HG02759 (cell line): Measurements from ENCODE around the gene HNRNPUL1.

ENCODE experiments used
- ATAC-seq: cut with Tn5 transposase; IDR thresholded peaks from one replicate; pipeline ENCODE4 v1.9.1; 2021; ENCODE audit warnings: mild to moderate bottlenecking, moderate library complexity; ENCODE audit not compliant: unreplicated experiment

HNRNPUL1 gene

GRCh38 chr19:41233748-41234240, 30.4 kb upstream of the HNRNPUL1 start:
- ATAC-seq, result no peak

GRCh38 chr19:41234512-41235168, 29.5 kb upstream of the HNRNPUL1 start:
- ATAC-seq, result no peak

GRCh38 chr19:41235480-41235879, 28.7 kb upstream of the HNRNPUL1 start:
- no peak for ATAC-seq

GRCh38 chr19:41238244-41238643, 25.9 kb upstream of the HNRNPUL1 start:
- no peak for ATAC-seq

GRCh38 chr19:41239363-41239762, 24.8 kb upstream of the HNRNPUL1 start:
- ATAC-seq, result no peak

GRCh38 chr19:41239961-41240574, 24.1 kb upstream of the HNRNPUL1 start:
- no peak for ATAC-seq

DNA sequence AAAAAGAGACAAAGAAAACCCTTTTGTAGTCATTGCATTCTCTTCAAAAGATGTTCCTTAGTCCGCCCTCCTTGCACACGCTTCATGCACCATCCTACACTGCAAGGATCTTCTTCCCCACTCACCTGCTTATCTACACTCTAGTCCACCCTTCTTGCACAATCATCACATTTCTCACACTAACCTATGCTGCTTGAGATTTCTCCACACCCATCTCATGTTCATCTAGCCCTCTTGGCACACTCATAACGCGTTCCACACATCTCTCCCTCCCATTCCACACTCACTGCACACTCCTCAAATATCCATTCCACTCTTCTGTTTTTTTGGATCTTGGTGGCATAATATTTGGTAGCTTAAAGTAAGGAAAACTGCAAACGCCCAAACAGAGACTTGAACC, 22.3 kb upstream of the HNRNPUL1 start:
- no peak for ATAC-seq

GRCh38 chr19:41244117-41244516, 20.1 kb upstream of the HNRNPUL1 start:
- ATAC-seq, result no peak

DNA sequence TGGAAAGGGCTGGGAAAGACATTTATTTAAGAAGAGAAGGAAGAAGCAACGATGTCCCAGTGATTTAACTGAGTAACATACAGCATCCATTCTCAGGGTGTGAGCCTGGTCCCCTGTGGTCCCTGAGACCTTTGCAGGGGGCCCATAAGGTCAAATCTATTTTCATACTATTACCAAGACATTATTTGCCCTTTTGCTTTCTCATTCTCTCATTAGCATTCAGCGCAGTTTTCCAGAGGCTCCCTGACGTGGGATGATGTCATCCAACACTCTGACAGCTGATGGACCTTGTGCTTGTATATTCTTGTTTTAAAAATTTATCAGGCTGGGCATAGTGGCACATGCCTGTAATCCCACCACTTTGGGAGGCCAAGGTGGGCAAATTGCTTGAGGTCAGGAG, 18.3 kb upstream of the HNRNPUL1 start:
- ATAC-seq, result no peak

DNA sequence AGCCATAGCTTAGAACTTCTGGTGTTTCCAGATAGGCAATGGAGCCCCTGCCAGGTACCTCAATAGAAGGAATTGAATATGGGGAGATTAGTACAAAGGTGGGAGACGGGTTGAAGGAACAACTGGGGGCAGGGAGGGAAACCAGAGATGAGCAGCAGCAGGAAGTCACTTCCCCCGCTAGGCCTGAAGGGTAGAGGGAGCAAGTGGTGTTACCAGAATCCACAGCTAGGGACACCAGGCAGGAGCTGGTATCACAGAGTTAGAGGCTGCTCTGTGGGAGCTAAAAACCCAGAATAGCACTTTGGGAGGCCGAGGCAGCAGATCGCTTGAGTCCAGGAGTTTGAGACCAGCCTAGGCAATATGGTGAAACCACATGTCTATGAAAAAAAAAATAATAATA, 15.3 kb upstream of the HNRNPUL1 start:
- no peak for ATAC-seq

DNA sequence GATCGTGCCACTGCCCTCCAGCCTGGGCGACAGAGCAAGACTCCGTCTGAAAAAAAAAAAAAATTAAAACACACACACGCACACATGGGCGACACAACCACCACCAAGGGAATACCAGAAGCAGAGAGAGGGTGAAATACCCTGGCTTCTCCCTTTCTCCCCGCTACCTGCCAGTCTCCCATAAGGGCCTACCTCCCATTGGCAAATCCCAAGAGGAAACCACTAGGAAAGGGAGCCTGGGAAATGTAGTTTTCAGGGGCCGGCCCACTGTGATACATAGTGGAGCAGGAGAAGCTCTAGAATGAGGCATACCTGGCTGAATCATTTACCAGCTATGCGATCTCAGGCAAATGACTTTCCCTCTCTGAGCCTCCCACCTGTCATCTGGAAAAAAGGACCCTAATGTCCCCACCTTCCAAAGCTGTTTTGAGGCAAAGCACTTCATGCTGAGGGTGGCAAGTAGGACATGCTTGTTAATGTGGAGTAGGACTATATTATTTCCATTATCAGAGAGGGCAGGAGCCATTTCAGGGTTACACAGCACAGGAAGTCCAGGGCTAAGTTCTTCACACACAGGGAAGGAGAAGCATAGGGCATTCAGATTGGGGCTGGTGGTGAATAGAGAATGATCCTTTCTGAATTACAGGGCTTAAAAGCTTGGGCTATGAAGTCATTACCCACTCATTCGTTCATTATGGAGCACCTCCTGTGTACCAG, 14.3 kb upstream of the HNRNPUL1 start:
- ATAC-seq, result no peak

DNA sequence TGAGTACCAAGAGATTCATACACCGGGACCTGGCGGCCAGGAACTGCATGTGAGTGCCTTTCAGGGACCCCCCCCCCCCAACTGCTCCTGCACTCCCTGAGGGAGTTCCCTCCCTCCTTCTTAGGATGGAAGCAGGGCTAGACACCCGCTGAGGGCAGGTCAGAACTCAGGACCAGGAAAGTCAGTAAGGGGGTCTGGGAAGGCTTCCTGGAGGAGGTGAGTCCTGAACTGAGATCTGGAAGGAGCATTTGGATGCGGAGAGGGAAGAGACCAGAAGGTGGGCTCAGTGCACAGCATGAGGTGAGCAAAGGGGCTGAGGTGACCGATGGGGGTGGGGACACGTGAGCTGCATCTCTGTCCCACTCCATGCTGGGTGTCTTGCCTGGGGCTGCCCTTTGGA, 10.5 kb upstream of the HNRNPUL1 start:
- no peak for ATAC-seq

DNA sequence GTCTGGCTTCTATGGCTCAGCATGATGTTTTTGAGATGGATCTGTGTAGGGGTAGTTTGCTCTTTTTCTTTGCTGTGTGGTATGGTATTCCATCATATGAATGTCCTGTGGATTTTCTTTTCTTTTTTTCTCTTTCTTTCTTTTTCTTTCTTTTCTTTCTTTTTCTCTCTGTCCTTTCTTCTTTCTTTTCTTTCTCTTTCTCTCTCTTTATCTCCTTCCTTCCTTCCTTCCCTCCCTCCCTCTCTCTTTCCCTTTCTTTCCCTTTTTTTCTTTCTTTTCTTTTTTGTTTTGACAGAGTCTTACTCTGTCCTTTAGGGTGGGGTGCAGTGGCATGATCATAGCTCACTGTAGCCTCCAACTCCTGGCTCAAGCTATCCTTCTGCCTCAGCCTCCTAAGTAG, 9.0 kb upstream of the HNRNPUL1 start:
- ATAC-seq, result no peak

DNA sequence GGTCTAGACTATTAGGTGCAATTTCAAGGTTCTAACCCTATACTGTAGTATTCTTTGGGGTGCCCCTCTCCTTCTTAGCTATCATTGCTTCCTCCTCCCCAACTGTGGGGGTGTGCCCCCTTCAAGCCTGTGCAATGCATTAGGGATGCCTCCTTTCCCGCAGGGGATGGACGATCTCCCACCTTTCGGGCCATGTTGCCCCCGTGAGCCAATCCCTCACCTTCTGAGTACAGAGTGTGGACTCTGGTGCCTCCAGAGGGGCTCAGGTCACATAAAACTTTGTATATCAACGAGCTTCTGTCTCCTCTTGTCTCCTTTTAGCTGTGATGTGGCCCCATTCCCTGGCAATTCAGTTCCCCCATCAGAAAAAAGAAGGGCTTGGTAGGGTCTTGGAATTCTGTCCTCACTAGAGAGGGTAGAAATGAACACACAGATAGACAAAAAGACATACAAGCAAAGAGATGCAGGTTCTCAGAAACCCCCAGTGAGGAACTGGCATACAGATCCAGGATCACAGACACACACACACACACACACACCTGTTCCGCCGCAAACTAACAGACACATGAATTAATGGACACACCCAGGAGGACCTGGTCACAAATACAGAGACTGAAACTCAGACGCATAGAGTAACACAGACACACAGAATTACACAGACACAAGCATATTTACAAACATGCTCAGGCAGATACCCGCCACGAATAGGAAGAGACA, 2.5 kb upstream of the HNRNPUL1 start:
- ATAC-seq, result no peak

- ATAC-seq, result peak; percentile 9
These were observed 926 bp upstream of the HNRNPUL1 start for GRCh38 chr19:41263042-41263849.

- no peak for ATAC-seq
These were observed 616 bp downstream of the HNRNPUL1 start for GRCh38 chr19:41264581-41265394.

DNA sequence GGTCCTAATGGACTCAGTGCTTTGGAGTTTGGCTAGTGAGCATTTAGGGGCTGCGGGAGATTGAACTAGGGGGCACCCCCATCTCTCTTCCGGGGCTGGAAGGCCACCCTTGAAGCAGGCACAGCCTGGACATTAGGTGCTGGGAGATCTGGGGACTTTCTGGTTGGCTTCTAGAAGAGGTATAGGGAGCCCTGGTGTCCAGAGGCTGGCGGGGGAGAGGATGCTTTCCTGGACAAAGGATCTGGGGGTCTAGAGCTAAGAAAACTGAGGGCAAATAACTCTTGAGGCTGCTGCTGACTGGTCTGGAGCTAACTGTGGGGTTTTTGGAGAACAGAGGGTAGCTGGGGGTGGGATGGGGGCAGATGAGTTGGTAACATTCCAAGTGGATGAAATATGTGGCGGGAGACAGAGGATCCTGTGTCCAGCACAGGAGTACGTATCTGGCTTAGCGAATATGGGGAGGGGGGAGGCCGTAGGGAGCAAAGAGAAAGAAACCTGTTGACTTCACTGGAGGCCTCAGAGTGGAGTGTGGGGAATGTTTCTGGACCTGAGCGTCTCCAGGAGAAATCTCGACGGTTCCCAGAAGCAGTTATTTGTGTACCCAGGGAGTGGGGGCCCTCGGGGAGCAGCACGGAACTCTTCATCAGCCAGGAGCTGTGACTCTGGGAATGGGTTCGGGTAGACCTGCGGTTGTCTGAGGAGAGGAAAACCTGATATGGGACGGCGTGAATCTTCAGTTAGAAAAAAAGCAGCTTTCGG, 1.4 kb downstream of the HNRNPUL1 start:
- ATAC-seq, result no peak

DNA sequence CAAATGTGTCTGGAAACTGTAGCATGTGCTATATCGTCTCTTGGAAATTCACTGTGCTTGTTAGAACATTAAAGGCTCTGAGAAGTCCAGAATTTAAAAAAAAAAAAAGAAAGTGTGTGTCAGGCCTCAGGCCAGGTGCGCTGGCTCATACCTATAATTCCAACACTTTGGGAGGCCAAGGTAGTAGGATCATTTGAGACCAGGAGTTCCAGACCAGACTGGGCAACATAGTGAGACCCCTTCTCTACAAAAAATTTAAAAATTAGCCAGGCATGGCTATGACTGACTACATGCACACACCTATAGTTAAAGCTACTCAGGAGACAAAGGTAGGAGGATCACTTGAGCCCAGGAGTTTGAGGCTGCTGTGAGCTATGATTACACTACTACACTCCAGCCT, 4.9 kb downstream of the HNRNPUL1 start:
- ATAC-seq, result no peak

GRCh38 chr19:41269571-41269970, 5.4 kb downstream of the HNRNPUL1 start:
- no peak for ATAC-seq
